Mucosa of descending colon (tissue), 3 donors: ENCODE data around the gene MLLT10. TPM values are rescaled to one million over a fixed set of nuclear protein-coding genes. Genes with fewer than 3 reads are reported as not detected.
"Not testable (repeated sequence)": the region's sequence is repeated elsewhere in the genome, so short reads cannot be mapped to it uniquely, and the experiment has no call there.

Experiments used
- ATAC-seq: fragments of 200-7000 bp; cut with Tn5 transposase; one replicate; pipeline ENCODE4 v1.9.1; 2020; ENCODE audit warnings: mild to moderate bottlenecking, moderate library complexity
- DNase-seq, 3 donors: peaks; one replicate each; pipeline ENCODE4 v3.0.0-alpha.2; 2020
- H3K36me3 ChIP-seq: fragments of 200-600 bp; one replicate; pipeline ENCODE4 v1.8.0; 2021; ENCODE audit warnings: low read depth, mild to moderate bottlenecking
- H3K4me1 ChIP-seq: fragments of 200-600 bp; one replicate; pipeline ENCODE4 v1.8.0; 2021; ENCODE audit warnings: low read depth, mild to moderate bottlenecking
- H3K4me3 ChIP-seq: fragments of 200-600 bp; one replicate; pipeline ENCODE4 v1.8.0; 2021; ENCODE audit warnings: mild to moderate bottlenecking
- H3K9me3 ChIP-seq: fragments of 200-600 bp; one replicate; pipeline ENCODE4 v1.8.0; 2021; ENCODE audit warnings: mild to moderate bottlenecking
- intact Hi-C, 2 donors: fragments of 100-400 bp; cut with DNase I in 1 of 2; cut with micrococcal nuclease in 1 of 2; formaldehyde crosslinking; loops; one replicate each; pipeline versions ENCODE4 v1.11.0 to v1.11.1; 2022; cut with DNase I, micrococcal nuclease
- total RNA-seq, 3 donors: library from RNA; stranded (reverse); fragmentation: NEBNext Ultra II Directional in 2 of 3; extraction: Animal tissue kit (Norgen Biotek cat#: 25700) in 2 of 3; gene quantifications; one replicate each; pipeline versions ENCODE4 v1.2.1 to v1.2.4, GENCODE V29; 2021 to 2023
- TF ChIP-seq, protein P1 (sequence below): fragments of 200-600 bp; IDR thresholded peaks from one replicate; pipeline ENCODE4 v1.8.0; 2022; ENCODE audit warnings: antibody characterized with exemption, mild to moderate bottlenecking
- donor health status: DM: no; HTN: no; CAD: no; lungs with moderate emphysema.
- donor health status: DM: no; HTN: no; CAD: no.
- donor health status: DM: no; HTN: yes; CAD: no.

MLLT10 gene
- total RNA-seq, 3 donors from 2014 or later: 29.6 to 43.1 (median 35.8) TPM

DNA sequence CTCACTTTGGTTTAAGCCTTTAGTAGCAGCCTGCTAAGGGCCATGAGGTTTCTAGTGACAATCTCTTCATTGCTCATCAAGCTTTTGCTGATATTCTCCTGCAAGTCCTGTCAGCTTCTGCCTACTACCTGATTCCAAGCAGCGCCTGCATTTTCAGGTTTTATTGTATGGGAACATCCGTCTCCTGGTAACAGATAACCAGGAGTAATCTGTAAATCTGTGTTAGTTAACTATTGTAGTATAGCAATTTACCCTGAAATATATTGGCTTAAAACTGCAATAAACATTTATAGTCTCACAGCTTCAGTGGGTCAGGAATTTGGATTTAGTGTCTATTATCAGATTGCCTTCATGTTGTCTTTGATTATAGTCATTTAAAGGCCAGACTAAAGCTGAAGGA, 94.0 kb downstream of the MLLT10 start:
- H3K4me3 ChIP-seq: no peak overlapping the region
- ATAC-seq (peak; percentile 55), DNase-seq (no peak)
- no peaks in the 10 kb centered on the region for H3K36me3 ChIP-seq
- intact Hi-C loops: no loop called here
- H3K4me1 ChIP-seq: peaks cover 6% of the 10 kb centered on the region
- no peaks in the 10 kb centered on the region for H3K9me3 ChIP-seq
- TF ChIP-seq, protein P1, sequence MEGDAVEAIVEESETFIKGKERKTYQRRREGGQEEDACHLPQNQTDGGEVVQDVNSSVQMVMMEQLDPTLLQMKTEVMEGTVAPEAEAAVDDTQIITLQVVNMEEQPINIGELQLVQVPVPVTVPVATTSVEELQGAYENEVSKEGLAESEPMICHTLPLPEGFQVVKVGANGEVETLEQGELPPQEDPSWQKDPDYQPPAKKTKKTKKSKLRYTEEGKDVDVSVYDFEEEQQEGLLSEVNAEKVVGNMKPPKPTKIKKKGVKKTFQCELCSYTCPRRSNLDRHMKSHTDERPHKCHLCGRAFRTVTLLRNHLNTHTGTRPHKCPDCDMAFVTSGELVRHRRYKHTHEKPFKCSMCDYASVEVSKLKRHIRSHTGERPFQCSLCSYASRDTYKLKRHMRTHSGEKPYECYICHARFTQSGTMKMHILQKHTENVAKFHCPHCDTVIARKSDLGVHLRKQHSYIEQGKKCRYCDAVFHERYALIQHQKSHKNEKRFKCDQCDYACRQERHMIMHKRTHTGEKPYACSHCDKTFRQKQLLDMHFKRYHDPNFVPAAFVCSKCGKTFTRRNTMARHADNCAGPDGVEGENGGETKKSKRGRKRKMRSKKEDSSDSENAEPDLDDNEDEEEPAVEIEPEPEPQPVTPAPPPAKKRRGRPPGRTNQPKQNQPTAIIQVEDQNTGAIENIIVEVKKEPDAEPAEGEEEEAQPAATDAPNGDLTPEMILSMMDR: no peak

DNA sequence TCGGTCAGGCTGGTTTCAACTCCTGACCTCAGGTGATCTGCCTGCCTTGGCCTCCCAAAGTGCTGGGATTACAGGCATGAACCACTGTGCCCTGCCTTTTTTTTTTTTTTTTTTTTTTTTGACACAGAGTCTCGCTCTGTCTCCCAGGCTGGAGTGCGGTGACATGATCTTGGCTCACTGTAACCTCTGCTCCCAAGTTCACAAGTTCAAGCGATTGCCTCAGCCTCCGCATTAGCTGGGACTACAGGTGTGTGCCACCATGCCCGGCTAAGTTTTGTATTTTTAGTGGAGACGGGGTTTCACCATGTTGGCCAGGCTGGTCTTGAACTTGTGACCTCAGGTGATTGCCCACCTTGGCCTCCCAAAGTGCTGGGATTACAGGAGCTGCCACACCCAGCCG, 94.6 kb downstream of the MLLT10 start:
- ATAC-seq, intact Hi-C loops, H3K9me3 ChIP-seq: not testable (repeated sequence)

DNA sequence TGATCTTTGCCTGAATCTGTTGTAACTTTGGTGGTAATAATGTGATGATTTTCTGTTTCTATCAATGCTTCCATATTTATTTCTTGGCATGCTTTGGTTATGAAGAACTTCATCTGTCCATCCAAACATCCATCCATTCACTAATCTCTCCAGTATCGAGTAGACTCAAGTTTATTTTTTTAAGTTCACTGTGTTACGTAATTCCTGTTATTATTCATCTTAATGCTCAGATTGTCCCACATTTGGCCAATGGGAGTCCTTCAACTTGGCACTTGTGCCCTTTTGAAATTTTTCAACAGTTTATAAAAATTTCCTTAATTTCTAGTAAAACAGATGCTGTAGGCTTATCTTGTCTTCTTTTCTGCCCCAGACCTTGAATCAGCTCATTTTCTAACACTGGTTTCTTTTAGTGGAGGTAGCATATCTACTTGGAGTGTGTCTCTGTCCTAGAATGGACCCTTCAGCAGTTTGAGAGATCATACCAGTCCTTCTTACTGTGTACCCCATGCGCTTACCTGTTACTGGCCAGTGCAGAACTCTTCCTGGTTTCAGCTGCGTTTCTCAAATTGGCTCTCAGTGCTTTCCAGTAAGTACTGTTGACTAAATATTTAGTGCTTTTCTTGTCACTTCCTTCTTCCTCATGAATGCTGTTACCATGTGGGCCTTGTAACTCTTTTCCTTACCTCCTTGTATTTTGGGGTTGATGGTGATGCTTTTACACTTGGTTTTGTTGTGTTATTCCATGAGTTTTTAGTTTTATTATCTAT, 100.8 kb downstream of the MLLT10 start:
- Histone ChIP-seq H3K36me3 (no peaks in the 10 kb centered on the region), H3K9me3 (no peaks in the 10 kb centered on the region), H3K4me3 (no peak overlapping the region), H3K4me1 (no peaks in the 10 kb centered on the region)
- intact Hi-C loops: no loop called here
- ATAC-seq (peak; percentile 72), DNase-seq (no peak)
- TF ChIP-seq, protein P1: no peak

More for the DNA sequence above, 94.6 kb downstream of the MLLT10 start:
- not testable (repeated sequence) for H3K4me1 ChIP-seq, DNase-seq, H3K4me3 ChIP-seq, H3K36me3 ChIP-seq

DNA sequence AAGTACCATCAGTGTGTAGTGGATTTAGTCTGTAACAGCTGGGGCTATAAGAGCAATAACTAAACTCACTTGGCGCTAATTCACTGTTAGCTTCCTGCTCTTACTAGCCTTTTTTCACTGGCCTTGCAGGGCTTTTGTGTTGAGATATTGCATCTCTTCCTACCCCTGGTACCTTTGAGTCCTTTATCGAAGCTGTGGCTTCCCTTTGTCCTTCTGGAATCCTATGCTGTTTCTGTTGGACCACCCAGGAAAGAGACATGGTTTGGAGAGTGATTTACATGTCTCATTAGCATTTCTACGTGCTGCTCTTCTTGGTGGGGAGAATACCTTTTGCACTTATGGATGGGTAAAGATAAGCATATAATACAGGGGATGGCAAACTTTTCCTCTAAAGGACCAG, 103.8 kb downstream of the MLLT10 start:
- no peaks in the 10 kb centered on the region for H3K36me3 ChIP-seq
- intact Hi-C loops: no loop called here
- H3K4me3 ChIP-seq: no peak overlapping the region
- no peak for ATAC-seq
- TF ChIP-seq, protein P1: no peak
- no peaks in the 10 kb centered on the region for H3K4me1 ChIP-seq
- no peak for DNase-seq
- no peaks in the 10 kb centered on the region for H3K9me3 ChIP-seq

DNA sequence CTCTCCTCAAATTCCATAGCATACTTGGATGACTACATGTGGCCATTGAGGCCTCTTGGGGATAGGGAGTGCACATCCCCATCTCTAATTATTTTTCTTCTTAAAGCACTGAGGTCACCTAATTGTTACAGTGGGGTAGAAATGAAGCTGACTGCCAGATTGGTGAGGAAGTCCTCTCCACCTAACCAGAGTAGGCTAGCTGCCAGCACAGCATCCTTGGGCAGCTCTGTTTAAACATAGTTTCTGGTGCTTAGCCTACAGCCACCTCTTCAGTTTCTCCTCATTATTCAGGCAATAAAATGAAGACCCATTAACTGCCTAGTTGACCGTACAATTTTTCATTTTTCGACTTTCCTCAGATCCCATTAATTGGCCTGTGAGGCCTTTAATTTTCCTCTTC, 104.6 kb downstream of the MLLT10 start:
- H3K4me1 ChIP-seq: no peaks in the 10 kb centered on the region
- no peaks in the 10 kb centered on the region for H3K36me3 ChIP-seq
- ATAC-seq (no peak), DNase-seq (no peak)
- intact Hi-C loops: no loop called here
- TF ChIP-seq, protein P1: no peak
- no peak overlapping the region for H3K4me3 ChIP-seq
- H3K9me3 ChIP-seq: no peaks in the 10 kb centered on the region

DNA sequence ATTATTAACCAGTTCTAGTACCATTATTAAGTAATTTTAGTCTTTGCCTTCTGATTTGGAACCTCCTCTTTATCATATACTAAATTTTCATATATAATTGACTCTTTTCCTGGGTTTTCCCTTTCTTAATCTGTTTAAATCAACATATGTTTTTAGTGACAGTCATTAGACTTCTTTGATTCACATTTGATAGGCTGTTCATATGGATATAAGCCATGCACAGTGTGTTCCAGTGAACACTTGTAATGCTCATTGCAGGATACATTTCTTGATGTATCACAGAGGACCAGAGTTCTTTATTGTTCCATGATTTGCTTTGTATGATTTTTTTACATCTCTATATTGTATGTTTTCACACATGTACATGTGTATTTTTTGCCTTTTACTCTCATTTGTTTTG, 114.0 kb downstream of the MLLT10 start:
- no peak for ATAC-seq
- H3K9me3 ChIP-seq: no peaks in the 10 kb centered on the region
- H3K36me3 ChIP-seq: no peaks in the 10 kb centered on the region
- H3K4me3 ChIP-seq: no peak overlapping the region
- no peak for DNase-seq
- TF ChIP-seq, protein P1: no peak
- no peaks in the 10 kb centered on the region for H3K4me1 ChIP-seq
- intact Hi-C loops: no loop called here
